GM21619 (cell line): Measurements from ENCODE around the gene ZSWIM8.
"Not testable (repeated sequence)": the region's sequence is repeated elsewhere in the genome, so short reads cannot be mapped to it uniquely, and the experiment has no call there.

Experiments used
- ATAC-seq: cut with Tn5 transposase; IDR thresholded peaks from one replicate; pipeline ENCODE4 v1.9.1; 2021; ENCODE audit not compliant: unreplicated experiment

Gene ZSWIM8

DNA sequence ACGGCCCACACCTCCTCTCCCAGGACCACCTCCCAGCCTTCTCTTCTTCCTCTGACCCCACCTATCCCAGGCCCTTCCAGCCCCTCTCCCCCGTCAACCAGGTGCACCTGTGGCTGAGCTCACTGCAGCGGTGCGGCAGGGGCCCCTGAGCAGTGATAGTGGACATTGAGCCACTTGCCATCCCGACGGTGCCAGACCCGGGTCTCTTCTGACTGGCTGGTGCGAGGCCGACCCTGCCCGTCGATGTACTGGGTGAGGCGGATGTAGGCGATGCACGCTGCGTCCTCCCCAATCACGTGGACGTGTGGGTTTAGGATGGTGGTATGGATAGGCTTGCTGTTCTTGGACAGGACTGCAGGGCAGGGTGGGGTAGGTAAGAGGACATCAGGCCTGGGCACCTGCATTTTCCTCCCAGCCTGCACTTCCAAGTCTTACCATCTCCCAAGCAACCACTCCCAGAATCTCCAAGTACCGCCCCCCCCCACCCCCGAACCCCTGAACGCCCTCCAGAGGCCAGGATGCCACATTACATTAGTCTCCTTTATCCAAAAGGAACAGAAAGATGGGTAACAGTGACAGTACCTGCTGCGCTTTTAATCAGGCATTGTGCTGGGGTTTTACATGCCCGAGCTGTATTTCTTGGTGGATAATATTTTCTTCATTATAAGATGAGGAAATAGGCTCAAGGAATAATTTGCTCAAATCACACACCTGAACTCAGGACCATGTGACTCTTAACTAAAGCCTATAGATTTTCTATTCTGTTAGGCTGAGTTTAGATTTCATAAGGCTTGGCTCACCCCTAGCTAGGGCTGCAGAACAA, 29.7 kb downstream of the ZSWIM8 start:
- no peak for ATAC-seq

DNA sequence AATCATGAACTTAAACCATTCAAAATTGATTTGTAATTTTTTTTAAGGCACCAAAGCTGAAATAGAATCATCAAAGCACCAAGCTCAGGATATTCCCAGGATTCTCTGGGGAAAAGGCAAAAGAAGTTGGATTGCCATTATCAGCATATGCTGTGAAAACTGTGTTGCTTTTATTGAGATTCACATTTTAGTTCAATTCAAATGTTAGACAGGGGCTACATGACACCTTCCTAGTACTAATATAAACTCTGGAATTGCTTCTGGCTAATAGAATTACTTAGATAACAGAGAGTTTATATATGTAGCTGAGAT, 30.3 kb downstream of the ZSWIM8 start:
- no peak for ATAC-seq

DNA sequence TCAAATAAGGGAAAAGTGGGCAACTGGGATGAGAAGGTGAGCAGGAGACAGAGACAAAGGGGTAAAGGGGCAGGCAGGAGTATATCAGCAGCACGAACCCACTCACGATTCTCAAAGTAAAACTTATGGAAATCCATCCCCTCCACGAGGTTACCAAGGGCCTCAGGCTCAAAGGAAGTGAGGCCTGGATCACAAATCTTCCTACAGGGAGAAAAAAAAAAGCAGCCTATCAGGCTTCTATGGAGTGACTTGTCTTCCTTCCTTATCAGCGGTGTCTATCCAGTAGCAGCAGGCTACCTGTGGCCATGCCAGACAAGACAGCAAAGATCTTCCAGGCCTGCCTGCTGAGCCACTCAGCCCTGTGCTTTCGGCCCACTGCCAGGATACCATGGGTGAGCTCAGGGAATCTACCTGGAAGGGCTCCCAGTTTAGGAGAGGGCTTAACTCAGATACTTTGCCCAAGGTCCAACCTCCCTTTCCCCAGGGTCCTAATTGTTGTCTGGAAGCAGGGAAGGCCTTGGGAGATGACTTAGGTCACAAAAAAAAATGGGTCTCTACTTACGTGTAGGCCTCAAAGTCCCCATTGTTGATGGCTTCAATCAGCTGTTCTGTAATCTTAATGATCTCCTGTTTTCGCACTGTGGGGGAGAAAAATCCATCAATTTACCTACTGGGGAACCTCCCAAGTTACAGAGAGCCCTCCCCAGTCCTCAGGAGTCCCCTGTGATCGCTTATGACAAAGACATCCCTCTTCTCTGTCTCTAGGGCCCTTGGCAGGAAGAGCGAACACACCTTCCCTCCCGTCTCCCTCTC, 31.7 kb downstream of the ZSWIM8 start:
- ATAC-seq, result no peak

DNA sequence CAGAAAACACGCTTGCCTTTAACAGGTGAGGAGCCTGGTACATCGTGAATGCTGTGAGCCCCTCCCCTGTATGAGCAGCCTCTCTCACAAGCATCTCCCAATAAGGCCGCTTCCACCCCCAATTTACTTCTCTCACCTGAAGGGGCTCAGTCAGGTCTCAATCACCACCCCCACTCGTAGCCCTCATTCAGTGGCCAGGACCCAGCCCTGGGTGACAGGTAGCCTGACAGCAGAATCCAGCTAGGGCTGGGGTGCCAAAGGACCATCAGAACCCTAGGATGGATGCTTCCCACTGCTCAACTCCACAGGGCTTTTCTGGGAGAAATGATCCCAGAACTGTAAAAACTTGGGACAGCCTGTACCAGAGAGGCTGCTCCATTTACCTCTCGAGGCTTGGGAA, 32.4 kb downstream of the ZSWIM8 start:
- no peak for ATAC-seq

DNA sequence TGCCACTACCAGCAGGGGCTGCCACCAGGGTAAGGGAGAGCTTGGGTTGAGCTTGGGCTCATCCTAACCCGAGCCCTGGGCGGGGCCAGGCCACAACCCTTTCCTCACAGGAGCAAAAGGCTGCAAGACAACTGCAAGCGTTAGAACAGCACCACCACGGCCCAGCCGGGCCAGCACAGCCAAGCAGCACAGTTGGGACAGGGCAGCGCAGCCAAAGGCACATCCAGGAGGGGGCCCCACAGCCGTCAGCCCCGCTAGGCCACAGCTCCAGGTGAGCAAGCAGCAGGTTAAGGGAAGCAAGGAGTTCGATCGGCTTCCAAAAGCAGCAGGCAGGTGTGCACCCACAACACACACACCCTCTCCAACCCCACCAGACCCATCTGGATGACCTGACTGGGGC, 33.0 kb downstream of the ZSWIM8 start:
- no peak for ATAC-seq

DNA sequence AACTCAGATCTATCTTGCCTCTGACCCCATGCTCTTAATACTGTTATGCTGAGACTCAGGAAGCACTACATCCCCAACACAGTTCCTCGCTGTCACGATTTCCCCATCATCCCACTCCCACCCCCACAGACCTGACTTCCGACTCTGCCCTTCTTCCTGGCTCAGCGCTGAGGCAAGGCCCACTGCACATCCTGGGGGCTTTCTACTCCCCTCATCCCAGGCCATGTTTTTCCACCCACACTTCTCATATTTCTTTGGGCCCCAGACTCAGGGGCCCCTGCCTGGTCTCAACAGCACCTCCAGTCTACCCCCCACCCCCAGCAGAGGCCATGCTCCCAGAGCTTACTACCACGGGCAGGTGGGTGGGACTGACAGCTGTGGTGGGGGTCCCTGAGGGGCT, 33.7 kb downstream of the ZSWIM8 start:
- ATAC-seq, result no peak

DNA sequence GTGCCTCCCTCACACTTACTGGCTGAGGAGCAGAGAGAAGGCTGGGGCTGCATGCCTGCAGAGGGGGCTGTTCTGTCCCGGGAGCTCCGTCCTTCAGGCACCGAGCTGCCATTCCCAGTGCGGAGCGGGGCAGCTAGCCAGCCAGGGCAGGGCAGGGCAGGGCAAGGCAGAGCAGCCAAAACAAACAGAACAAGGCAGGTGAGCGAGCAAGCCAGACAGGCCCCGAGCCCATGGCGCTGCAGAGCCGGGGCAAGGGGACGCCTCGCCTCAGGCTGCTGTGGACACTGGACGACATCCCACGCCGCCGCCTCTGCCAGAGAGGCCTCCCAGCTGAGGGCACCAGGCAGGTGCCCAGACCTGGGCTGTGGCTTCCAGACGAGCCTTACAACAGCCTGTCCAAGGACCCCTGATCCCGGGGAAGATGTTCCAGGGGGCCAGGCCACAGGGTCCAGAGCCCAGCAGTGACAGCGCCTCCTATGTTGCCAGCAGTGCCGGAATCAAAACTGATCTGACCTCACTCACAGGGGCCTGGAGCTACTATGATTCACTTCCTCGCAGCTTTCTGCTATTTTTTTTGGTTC, 34.2 kb downstream of the ZSWIM8 start:
- no peak for ATAC-seq

DNA sequence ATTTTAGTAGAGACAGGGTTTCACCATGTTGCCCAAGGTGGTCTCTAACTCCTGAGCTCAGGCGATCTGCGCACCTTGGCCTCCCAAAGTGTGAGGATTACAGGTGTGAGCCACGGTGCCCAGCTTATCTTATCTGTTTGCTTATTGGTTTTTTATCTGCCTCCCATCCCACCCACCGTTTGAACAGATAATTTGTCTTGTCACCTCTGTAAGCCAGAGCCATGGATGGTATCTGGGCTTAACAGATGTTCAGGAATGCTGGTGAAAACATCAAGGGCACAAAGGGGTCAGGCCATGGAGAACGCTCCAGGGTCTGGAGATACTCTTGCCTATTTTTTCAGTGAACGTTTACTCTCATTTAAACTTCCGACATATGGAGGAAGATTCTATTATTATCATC, 38.0 kb downstream of the ZSWIM8 start:
- no peak for ATAC-seq

DNA sequence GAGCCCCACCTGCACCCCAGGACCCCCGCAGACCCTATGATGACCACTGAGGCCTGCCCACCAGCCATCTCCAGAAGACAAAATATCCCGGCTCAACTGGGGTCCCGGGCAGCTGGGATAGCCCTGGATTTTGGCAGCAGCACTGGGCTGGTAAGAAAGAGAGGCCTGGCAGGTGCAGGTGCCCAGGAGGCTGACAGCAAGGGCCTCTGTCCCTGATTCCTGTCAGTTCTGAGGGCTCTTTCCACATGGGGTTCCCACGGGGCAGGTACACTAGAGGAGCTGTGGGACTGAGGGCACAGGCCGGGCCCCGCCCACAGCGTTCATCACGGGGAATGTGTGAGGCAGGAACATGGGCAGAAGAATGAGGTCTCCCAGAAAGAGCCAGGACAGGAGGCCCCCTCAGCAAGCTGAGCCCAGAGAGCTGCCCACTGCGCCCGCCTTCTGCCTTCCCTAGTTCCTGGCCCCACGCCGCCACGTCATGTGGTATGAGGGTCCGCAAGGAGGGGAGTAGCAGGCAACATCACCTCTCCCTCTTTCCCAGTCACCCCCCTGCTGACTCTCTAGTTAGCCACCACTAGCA, 38.8 kb downstream of the ZSWIM8 start:
- ATAC-seq, result no peak

DNA sequence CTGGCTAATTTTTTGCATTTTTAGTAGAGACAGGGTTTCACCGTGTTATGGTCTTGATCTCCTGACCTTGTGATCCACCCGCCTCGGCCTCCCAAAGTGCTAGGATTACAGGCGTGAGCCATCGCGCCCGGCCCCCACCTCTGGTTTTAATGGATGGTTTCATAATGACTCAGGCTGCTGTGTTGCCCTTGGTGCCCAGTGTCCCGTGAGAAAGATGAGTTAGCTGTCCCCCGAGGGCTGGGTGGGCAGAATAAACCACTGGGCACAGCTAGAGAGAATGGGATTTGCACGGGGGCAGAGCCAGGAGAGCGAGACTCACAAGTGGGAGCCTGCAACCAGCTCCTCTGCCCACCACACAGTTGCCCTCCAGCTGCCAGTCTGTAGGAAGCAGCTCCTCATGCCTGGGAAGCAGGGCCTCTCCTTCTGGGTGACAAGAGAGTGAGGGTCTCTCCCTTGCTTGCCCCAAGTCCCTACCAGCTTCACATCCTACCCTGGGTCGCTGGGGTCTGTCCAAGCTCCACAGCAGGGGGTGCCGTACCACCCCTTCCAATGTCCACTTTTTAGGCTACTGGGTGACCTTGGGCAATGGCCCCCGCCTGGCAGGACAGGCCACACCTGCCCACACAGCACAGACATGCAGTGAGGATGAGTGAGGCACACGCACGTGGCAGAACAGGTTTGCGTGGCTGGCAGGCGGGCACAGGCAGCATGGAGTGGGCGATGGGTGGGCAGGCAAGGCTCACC, 42.1 kb downstream of the ZSWIM8 start:
- no peak for ATAC-seq

DNA sequence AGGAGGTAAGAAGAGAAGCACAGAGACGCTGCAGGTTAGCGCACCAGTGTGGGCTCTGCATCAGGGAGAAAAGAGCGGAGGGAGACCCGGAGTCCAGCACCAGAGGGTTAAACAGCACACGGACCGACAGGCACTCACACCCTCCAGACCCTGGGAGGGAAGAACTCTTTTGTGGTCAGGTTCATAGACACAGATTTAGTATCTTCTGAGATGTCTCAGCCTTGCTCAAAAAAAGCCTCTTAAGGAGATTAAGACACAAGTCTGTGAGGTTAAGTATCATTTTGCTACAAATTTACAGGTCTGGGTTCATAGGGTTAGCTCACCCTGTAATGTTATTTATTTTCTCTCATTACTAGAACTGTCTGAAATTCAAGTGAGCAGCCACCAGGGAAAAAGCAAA, 42.8 kb downstream of the ZSWIM8 start:
- no peak for ATAC-seq

DNA sequence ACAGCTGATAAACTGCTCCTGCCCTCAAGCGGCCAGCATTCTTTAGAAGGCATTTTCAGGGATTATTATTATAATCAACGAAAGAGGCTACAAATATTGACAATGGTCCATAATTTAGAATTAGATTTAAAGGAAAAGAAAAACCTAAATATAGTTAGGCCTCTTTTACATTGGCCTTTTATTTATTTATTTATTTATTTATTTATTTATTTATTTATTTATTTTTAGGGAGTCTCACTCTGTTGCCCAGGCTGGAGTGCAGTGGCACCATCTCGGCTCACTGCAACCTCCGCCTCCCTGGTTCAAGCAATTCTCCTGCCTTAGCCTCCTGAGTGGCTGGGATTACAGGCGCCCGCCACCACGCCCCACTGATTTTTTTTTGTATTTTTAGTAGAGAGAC, 43.7 kb downstream of the ZSWIM8 start:
- ATAC-seq, result not testable (repeated sequence)

DNA sequence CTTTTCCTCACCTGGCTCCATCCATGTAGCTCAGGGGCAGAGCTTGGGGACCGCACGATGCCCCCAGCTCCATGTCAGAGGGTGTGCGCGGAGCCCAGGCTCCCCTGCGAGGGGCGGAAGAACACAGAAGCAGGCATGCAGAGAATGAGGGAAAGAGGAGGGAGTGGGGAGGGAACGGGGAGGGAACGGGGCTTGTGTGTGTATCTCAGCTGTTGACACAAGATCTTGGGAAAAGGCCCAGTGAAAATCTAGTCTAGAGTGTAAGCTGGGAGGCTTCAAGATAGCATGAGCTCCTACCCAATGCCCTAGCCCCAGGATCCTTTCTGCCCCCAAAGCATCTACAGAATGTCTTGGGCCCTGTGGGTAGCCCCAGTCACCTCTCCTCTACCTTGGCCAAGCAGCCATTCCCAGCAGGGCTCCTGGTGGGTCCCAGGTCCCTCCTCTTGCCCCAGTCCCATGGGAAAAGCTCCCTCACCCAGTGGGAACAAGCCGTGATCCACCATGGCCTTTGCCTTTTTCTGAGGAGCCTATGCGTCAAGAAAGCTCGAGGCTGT, 51.1 kb downstream of the ZSWIM8 start:
- ATAC-seq, result no peak

DNA sequence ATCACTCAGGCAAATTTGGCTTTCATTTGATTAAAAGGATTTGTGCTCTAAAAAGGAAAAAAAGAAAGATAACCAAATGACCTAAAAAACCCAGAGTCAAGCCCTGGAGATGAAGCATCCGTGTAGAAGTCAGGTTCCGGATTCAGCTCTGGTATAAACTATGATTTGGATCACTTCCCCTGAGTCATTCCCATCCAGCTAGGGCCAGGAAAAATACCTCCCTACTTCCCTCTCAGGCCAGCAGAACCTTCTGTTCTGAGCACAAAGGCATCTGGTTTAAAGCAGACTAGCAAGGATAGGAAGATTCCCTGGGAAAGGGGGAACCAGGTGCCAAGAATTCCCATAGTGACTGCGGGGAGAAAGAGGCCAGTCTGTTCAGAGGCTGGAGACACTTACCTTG, 51.7 kb downstream of the ZSWIM8 start:
- ATAC-seq, result no peak

DNA sequence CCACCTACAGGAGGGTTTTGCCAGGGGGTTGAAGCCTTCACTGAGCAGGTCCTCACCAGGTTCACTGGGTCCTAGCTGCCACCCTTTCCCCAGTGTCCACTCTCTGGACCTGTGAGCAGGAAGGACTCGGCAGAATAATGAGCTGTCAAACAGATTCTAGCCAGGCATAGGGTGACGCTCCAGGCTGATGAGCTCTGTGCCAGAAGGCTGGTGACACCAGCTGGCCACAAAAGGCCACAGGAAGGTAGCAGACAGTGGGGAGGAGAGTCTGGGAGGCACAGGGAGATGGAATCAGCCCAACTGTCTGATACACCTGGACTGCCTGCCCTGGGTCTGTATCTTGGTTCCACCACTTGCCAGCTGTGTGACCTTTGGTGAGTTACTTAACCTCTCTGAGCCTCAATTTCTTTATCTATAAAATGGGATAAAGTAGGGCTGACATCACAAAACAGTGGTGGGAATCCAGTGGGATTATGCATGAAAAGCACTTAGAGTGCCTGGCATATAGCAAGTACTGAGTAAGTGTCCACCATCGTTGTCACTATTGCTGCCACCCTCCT, 52.7 kb downstream of the ZSWIM8 start:
- no peak for ATAC-seq

DNA sequence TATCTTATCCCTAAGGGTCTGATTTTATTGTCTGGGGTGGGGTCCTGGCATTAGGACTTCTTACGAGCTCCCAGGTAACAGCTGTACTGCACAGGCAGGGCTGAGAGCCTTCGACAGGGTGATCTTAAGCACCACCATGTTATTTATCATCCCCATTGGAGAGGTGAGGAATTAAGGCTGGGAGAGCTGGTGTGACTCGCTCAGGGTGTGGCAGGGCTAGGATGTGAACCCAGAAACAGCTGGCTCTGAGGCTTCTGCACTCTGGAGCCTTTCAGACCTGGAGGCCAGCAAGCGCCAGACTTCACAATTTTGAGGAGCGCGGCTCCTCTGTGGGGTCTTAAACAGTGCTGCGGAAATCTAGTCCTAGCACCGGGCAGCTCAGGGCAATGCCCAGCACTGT, 53.4 kb downstream of the ZSWIM8 start:
- no peak for ATAC-seq

DNA sequence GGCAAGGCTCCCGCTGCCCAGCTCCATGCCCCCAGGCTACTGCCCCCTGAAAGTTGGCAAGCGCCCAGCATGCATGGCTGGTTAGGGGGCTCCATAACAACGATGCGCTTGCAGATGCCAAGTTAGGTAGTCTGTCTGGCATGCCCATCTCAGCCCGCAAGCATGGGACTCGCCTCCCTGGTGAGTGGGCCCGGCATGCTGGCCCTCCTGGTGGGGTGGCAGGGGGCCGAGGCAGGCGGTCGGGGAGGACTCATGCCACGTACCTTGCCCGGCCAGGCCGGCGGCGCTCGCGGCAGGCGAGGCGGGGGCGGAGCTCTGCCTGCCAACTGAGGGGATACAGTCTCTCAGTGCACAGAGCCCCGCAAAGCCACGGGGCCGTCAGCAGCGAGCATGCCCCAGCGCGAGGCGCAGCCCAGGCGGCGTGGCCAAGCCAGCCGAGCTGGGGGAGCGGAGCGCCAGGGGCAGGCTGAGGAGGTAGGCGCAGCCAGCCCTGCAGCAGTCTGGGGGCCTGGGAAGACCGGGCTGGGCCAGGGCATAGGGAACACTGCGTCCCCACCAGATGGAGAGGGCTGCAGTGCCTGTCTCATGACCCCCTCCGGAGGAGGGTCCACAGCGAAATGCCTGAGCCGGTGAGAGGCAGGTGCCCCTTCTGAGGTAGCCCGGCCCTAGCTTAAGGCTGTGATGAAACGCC, 54.0 kb downstream of the ZSWIM8 start:
- no peak for ATAC-seq

DNA sequence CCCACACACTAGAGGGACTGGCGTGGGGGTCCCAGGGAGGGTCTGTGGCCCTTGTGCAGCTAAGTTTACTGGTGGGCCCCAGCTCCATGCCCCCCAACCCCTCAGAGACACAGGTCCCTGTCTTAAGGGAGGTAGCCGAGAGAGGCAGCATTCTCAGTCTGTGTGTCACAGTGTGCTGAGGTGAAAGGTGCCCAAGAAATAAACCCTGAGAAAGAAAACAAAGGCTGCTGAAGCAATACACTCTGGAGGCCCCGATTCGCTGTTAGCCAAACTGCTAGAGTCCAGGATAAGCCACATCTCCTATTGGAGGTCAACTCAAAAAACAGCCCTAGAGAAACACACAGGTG, 54.6 kb downstream of the ZSWIM8 start:
- ATAC-seq, result no peak

DNA sequence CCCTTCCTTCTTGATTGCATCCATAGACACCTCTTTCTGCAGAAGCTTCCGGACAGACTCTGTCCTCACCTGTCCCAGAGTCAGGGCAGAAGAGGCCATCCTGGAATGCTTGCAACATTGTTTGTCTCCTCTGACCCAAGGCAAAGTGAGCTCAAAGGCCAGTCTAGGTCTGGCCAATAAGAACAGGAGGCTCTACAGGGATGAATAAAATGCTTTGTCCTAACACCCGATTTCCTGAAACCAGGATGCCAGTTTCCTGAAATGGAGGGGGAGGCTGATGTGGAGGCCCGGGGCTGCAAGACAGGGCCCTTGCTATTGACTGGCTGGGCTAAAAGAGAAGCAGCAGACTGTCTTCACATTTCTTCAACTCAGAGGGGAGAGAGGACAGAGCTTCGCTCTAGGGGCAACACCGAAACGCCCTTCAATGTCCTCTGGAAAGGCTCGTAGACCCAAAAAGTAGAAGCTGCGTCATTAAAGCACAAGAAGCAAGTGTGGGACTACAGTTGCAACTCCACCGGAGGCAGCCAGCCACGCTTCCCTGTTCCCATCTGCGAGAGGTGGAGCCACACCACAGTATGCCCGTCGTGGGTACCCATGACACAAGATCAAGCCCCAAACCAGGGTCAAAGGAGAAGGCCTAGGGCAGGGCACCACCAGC, 55.1 kb downstream of the ZSWIM8 start:
- ATAC-seq, result no peak

DNA sequence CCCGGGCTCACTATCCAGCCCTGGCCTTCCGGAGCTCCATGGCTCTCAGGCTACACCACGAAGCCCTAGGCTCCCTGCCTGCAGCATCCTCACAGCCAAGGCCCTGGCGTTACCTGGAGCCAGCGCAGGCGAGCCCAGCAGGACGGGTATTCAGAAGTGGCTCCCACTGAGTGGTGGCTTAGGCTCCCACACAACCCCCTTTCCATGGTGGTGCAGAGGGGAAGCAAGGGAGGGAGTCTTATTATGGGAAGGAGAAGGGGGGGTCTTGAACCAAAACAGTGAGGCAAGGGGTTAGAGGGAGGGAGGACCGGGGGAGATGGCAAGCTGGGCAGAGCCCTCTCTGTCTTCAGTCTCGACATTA, 55.6 kb downstream of the ZSWIM8 start:
- no peak for ATAC-seq
